Pulmonary artery endothelial cell (primary cell): ENCODE results near the gene HIRA. TPM values are rescaled to one million over a fixed set of nuclear protein-coding genes. Genes with fewer than 3 reads are reported as not detected.
A peak's percentile ranks its signal among the peaks of the same experiment; 100 is the strongest.

Experiments used
- DNase-seq: peaks from one replicate; pipeline ENCODE4 v3.0.0-alpha.2; 2011; ENCODE audit warnings: low read depth, low spot score
- total RNA-seq: library from RNA; depleted of rRNA; stranded (reverse); fragments of >200 nt; gene quantifications from 2 replicates; pipeline ENCODE4 v1.2.3, GENCODE V29; 2014

The HIRA gene
- 22.8 and 26.1 TPM in 2 replicates for total RNA-seq

GRCh38 chr22:19431649-19432132, at the start of gene HIRA:
TSS of gene HIRA (minus strand) at chr22:19431733. CDS start at chr22:19431476, 257 bp downstream.
- DNase-seq = no peak

DNA sequence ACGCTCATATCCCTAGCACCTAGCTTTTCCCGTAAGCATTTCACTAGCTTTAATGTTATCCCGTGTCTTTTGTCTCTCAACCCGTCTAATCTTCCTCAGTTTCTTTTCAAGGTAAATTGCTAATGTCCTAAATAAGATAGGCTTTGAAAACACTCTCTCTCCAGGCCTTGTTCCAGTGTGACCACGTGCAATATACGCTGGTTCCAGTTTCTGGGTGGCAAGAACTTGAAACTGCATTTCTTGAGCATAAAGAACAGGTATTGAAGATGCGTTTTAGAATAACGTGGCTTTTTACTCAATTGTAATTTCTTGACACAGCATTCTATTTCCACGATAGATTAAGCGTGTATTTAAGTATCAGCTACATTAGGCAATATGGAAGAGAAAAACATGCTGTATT, 49.3 kb upstream of the HIRA start:
- DNase-seq = no peak

DNA sequence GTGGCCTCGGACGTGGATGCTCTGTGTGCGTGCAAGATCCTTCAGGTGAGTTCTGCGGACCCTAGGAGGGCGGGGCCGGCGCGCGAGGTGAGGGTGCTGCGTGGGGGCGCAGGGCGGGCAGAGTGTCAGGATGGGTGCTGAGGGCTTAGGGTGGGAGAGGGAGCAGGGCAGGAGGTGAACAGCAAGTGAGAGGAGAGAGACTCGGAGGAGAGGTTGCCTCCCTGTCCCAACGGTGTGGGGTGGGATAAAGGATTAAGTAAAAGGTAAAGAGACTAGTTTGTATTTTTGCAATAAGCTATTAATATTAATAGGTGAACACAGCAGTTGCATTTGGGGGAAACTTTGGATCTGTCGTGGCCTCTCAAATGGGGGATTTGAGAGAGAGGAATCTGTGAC, 48.6 kb upstream of the HIRA start:
- DNase-seq = no peak

GRCh38 chr22:19479355-19480172, 48.0 kb upstream of the HIRA start, which contains the start of gene CDC45:
TSS of gene CDC45 (plus strand) at chr22:19479920. CDS start at chr22:19479969, 49 bp downstream.
- peak; percentile 96 for DNase-seq

- DNase-seq = peak; percentile 15
Observed at GRCh38 chr22:19478901-19479354, 47.4 kb upstream of the HIRA start, which contains the start of gene UFD1. TSS of gene UFD1 (minus strand) at chr22:19479193. CDS start at chr22:19479085, 108 bp downstream.

DNA sequence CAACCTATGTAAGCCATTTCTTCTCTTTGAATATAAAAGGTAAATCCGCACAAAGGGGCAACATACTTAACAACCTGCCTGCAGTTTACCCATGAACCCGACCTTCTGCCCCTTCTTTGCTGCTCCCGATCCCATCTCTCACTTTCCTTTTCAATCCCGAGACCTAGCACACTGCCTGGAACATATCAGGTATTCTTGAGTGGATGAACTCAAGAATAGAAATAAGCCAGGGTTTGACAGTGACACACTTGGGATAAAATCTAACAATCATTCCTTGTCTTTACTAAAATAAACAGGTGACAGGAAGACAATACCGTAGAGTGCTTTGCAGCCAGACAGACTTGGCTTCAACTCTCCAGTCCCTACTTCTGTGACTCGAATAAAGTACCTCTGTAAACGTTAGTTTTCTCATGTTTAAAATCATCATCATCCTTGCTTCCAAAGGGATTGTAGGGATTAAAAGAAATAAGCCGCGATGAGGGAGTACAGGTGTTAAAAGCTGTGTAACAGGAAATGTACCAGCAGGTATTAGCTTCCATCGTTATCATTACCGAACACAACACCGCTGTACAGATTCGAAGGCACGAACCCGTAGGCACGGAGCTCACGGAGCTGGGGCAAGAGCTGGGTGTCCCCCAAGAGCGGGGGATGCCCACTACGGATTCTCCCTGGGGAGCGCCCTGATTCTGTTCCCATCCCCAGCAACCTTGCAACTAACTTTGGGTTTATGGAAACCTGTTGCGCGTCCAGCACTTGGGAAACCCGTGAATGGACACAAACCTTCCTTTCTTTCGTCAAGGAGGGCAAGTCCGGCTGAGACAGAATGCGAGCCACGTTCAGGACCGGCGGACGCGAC, 46.7 kb upstream of the HIRA start:
- DNase-seq = no peak

DNA sequence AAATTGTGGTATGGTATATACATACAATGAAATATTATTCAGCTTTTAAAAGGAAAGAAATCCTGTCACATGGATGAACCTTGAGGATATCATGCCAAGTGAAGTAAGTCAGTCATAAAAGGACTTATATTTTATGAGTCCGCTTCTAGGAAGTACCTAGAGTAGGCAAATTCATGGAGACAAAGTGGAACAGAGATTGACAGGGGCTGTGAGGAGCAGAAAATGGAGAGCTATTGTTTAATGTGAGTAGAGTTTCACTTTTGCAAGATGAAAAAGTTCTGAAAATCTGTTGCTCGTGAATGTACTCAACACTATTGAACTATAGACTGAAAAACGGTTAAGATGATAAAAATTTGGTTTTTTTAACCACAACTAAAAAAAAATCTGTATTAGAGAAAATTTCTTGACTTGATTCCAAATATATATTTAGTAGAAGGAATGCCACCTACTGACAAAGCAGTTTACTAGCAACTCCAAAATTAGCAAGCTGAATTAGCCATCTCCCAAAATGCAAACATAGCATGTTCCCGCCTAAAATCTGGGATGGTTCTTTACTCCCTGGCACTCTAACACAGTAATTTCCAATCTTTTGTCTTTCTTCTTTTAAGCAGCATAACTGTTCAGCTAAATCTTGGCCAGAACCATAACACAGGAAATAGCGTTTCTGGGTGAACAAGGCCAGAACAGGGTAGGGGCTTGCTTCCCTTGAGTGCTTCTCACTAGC, 46.0 kb upstream of the HIRA start:
- DNase-seq = no peak

GRCh38 chr22:19476023-19476422, 44.5 kb upstream of the HIRA start:
- no peak for DNase-seq

GRCh38 chr22:19473578-19473977, 42.0 kb upstream of the HIRA start:
- DNase-seq = no peak

GRCh38 chr22:19472233-19472632, 40.7 kb upstream of the HIRA start:
- DNase-seq = no peak

DNA sequence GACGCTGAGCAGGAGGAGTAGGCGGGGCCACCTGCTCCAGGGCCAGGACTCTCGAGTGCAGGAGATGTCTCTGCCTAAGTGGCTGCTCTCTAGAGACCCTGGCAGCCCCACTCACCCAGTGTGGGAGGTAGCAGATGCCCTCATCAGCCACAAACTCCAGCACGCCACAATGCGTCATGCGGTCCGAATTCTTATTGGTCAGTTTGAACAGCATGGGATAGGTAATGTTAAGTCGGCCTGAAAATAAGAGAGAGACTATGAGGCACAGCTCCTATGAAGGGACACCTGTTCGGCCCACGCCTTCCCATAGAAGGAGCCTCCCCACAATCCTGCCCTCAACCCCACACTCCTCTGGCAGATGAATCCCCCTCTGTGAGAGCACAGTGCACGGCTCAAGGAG, 40.0 kb upstream of the HIRA start:
- no peak for DNase-seq

DNA sequence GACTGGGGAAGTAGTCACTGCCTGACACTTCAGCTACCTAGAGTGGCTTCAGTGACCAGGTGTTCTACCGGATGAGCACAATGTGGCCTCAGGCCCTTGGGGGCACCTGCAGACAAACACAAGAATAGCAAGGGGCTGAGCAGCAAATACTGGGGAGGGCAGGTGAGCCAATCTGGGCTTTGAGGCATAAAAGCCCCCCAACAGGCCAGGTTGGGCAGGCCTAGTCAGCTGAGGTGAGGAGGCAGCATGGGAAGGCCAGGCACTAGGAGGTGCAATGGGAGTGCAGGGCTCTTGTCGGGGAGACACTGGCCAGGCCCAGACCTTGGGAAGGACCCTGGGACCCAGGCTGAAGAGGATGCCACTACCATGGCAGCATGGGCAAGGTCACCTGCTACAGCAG, 38.5 kb upstream of the HIRA start:
- DNase-seq = no peak

DNA sequence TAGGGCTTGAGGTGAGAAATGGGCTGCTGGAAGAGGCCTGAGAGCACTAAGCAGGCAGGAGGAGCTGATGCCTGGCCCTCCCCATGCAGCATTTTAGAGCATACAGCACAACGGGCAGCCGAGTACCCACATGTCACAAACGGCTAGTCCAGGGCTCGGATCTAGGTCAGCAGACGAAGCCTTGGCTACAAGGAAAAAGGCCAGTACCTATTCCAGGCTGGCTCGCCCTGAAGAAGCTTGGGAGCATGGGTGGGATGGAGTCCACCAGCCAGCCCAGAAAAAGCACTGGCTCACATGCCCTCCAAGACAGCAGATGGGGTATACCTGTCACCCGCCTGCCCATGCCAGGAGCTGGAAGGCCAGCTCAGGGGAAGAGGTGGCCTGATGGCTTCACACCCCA, 37.9 kb upstream of the HIRA start:
- no peak for DNase-seq

DNA sequence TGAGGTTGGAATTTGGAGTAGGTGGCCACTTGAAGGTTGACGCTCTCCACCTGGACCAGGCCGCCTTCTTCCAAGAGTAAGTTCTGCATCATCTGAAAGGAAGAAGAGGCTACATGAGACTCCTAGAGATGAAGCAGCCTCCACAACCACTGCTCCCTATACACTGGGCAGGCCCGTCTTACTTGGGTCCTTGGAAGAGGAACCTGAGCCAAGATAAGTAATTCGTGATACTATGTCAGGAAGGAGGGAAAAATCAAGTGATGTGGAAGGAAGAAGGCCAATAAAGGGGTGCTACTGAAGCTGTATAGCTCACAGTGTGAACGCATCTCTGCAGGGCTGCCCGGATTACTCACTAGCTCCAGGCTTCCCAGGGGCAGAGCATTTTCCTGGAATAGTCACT, 36.4 kb upstream of the HIRA start:
- DNase-seq = no peak

DNA sequence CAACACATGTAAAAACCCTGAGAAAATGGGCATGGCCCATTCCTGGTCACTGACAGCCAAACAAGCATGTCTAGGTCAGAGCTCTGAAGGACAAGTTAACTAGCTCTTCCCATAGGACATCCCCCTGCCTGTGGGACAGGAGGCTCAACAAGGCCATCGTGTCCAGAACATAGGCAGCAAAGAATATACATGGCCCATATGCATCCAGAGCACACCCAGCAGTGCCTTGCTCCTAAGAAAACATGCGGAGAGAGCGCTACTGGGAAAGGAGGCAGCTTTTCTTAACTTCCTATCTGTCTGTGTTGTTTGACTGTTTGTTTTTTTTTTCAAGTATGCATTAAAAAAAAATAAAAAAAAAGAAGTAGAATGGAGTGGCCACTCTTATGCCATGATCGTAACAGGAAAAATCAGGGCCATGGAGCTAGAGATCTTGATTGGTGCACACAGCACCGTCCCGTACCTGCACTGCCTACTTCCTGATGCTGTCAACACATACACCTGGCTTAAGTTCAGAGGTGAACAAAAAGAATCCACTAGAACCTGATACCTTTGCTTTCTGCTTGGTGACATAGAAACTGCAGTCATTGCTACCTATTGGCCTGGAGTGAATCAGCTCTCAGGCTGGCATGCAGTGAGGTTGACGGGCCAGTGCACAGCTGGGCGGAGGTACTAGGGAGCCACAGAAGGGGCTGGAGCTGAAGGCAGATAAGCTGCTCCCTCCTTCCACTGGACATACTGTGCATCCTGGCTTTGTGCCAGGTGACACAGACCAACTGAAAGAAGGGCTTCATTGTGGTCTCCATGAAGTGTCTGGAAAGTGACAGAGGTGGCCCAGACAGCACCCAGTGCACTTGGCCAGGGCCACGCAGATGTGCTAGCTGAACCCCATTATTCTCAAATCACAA, 35.6 kb upstream of the HIRA start:
- no peak for DNase-seq

DNA sequence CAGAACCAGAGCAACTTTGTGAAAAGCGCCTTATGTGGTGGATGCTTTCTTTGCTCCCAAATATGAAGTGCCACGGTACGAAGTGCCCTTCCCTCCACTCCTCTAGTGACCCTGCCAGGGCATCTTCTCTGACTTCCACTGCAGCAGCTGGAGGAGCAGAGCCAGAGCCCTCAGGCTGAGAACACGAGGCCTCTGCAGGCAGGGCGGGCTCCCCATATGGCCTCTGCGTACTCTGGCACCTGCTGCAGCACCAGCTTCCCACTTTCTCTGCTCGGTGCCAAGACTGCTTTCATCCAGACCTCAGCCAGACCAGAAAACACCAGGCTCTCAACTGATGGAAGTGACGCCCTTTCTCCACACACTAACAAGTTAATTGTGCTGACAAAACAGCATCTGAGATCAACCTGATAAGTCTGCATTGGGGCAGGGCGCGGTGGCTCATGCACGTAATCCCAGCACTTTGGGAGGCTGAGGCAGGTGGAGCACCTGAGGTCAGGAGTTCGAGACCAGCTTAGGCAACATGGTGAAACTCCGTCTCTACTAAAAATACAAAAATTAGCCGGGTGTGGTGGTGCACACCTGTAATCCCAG, 34.7 kb upstream of the HIRA start:
- DNase-seq = no peak

DNA sequence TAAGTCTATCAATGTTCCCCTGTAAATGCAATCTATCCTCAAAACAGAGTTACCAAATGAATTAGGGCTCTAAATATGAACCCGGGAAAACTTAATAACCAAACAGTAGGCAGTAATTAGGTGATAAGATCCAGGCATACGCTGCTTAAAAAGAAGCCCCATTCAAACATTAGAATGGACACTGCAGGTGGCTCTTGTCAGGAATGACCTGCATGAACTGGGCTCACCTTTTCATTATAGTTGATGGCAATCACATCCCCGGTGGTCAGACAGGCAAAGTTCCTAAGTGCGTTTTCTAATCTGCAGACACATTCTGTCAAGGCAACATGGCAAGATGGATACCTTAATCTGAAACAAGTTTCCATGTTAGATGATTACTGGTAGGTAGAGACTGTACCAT, 33.4 kb upstream of the HIRA start:
- no peak for DNase-seq

- no peak for DNase-seq
Observed at GRCh38 chr22:19464546-19464945, 33.0 kb upstream of the HIRA start.

- no peak for DNase-seq
Observed at GRCh38 chr22:19463491-19464469, 32.2 kb upstream of the HIRA start.
